ENCODE data around the gene PBX2.

Gene PBX2

GRCh38 chr6:32167154-32167760, 22.7 kb downstream of the PBX2 start:
- TF ChIP-seq, protein P1, sequence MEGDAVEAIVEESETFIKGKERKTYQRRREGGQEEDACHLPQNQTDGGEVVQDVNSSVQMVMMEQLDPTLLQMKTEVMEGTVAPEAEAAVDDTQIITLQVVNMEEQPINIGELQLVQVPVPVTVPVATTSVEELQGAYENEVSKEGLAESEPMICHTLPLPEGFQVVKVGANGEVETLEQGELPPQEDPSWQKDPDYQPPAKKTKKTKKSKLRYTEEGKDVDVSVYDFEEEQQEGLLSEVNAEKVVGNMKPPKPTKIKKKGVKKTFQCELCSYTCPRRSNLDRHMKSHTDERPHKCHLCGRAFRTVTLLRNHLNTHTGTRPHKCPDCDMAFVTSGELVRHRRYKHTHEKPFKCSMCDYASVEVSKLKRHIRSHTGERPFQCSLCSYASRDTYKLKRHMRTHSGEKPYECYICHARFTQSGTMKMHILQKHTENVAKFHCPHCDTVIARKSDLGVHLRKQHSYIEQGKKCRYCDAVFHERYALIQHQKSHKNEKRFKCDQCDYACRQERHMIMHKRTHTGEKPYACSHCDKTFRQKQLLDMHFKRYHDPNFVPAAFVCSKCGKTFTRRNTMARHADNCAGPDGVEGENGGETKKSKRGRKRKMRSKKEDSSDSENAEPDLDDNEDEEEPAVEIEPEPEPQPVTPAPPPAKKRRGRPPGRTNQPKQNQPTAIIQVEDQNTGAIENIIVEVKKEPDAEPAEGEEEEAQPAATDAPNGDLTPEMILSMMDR (IDR thresholded peaks at IDR 0.05; ENCODE audit: borderline replicate concordance, insufficient read depth, low read depth, low read length) = no peak
- no peak overlapping the region for H3K4me3 ChIP-seq (ENCODE audit: low read depth, low read length)

GRCh38 chr6:32166411-32167061, 23.5 kb downstream of the PBX2 start:
- H3K4me3 ChIP-seq (ENCODE audit: low read depth, low read length) = no peak overlapping the region
- TF ChIP-seq, protein P1 (IDR thresholded peaks at IDR 0.05; ENCODE audit: borderline replicate concordance, insufficient read depth, low read depth, low read length) = no peak

GRCh38 chr6:32164295-32164694, 25.7 kb downstream of the PBX2 start, which contains the start of gene EGFL8:
EGFL8 (plus strand) TSS chr6:32164595; CDS start chr6:32166166, 1,571 bp downstream.
- no peak within 1 kb of the TSS for H3K4me3 ChIP-seq (ENCODE audit: low read depth, low read length)
- TF ChIP-seq, protein P1 (IDR thresholded peaks at IDR 0.05; ENCODE audit: borderline replicate concordance, insufficient read depth, low read depth, low read length) = no peak

DNA sequence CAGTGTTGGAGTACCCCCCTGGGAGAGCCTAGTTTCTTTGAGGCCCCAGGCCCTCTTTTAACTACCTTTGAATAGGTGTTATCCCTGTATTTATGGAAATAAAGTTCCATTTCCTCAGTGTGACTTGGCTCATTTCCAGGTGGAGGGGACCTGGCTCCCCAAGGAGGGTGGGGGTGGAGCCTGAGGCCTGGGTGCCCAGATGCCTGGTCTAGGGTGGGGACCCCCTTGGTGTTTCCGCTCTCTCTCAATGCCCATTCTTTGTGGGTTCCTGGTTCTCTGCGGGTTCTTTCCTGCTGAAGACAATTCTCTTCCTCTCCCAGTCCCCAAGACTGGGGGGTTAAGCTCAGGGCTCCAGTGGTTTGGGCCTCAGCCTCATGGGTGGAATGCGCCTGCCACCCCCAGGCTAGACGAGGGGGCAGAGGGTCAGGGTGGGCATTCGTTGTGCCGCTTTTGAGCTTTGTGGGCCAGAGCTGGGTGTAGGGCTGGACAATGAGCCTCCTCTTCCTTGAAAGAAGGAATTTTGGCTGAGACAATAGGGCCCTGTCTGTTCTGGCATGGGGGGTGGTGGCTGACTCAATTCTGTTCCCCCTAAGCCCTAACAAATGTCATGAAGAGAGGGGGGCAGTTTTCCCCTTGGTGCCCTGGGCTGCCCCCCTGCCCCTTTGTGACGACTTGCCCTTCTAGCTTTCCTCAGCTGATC, 26.3 kb downstream of the PBX2 start:
- H3K4me3 ChIP-seq (ENCODE audit: low read depth, low read length) = no peak overlapping the region
- TF ChIP-seq, protein P1 (IDR thresholded peaks at IDR 0.05; ENCODE audit: borderline replicate concordance, insufficient read depth, low read depth, low read length) = no peak

DNA sequence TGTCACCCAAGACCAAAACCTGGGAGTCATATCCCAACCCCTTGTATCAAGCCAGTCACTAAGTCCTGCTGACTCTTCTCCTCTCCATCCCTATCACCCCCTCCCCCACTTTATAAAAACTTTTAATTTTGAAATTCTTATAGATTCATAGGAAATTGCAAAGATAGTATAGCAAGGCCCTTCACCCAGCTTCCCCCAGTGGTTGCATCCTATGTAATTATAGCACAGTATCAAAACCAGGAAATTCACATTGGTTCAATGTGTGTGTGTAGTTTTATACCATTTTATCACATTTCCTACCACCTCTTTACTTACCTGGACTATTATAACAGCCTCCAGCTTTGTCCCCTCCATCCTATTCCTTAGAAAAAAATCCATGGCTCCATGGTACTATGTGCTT, 31.9 kb downstream of the PBX2 start:
- no peak overlapping the region for H3K4me3 ChIP-seq (ENCODE audit: low read depth, low read length)
- TF ChIP-seq, protein P1 (IDR thresholded peaks at IDR 0.05; ENCODE audit: borderline replicate concordance, insufficient read depth, low read depth, low read length) = no peak

DNA sequence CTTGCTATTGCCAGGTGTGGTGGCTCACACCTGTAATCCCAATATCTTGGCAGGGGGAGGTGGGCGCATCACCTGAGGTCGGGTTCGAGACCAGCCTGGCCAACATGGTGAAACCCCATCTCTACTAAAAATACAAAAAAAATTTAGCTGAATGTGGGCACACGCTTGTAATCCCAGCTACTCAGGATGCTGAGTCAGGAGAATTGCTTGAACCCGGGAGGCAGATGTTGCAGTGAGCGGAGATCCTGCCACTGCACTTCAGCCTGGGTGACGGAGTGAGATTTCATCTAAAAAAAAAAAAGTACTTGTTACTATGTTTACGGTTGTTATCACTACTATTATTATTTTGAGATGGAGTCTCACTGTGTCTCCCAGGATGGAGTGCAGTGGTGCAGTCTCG, 33.1 kb downstream of the PBX2 start:
- TF ChIP-seq, protein P1 (IDR thresholded peaks at IDR 0.05; ENCODE audit: borderline replicate concordance, insufficient read depth, low read depth, low read length) = no peak
- H3K4me3 ChIP-seq (ENCODE audit: low read depth, low read length) = no peak overlapping the region
